ENCODE results near the gene DNHD1.

DNHD1 gene

DNA sequence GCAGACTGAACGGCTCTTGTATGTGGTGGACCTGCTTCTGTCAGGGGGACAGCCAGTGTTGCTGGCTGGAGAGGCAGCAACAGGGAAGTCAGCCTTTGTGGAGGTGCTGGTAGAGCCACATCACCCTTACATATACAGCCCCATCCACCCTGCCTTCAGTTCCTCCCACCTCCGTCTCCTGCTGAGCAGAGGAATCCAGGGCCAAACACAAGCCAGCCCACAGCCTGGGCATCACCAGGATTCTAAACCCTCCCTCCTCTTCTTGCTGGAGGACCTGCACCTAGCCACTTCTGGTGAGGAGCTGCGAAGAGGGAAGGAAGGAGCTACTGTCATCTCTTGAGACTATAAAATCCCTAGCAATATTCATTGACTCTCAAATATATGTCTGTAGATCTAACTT, 51.6 kb downstream of the DNHD1 start:
- TF ChIP-seq, protein P1, sequence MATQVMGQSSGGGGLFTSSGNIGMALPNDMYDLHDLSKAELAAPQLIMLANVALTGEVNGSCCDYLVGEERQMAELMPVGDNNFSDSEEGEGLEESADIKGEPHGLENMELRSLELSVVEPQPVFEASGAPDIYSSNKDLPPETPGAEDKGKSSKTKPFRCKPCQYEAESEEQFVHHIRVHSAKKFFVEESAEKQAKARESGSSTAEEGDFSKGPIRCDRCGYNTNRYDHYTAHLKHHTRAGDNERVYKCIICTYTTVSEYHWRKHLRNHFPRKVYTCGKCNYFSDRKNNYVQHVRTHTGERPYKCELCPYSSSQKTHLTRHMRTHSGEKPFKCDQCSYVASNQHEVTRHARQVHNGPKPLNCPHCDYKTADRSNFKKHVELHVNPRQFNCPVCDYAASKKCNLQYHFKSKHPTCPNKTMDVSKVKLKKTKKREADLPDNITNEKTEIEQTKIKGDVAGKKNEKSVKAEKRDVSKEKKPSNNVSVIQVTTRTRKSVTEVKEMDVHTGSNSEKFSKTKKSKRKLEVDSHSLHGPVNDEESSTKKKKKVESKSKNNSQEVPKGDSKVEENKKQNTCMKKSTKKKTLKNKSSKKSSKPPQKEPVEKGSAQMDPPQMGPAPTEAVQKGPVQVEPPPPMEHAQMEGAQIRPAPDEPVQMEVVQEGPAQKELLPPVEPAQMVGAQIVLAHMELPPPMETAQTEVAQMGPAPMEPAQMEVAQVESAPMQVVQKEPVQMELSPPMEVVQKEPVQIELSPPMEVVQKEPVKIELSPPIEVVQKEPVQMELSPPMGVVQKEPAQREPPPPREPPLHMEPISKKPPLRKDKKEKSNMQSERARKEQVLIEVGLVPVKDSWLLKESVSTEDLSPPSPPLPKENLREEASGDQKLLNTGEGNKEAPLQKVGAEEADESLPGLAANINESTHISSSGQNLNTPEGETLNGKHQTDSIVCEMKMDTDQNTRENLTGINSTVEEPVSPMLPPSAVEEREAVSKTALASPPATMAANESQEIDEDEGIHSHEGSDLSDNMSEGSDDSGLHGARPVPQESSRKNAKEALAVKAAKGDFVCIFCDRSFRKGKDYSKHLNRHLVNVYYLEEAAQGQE (IDR thresholded peaks at IDR 0.05; ENCODE audit: low read depth) = no peak
- no peak for TF ChIP-seq TCF12 (IDR thresholded peaks at IDR 0.05; ENCODE audit: low read depth)
- no peak for TF ChIP-seq TEAD4 (IDR thresholded peaks at IDR 0.05)
- TF ChIP-seq TAF1 (IDR thresholded peaks at IDR 0.05; ENCODE audit: low read depth) = no peak
- TF ChIP-seq YY1 (IDR thresholded peaks at IDR 0.05; ENCODE audit: low read depth) = no peak
- TF ChIP-seq CEBPB (IDR thresholded peaks at IDR 0.05) = no peak
- TF ChIP-seq EP300 (IDR thresholded peaks at IDR 0.05; ENCODE audit: borderline replicate concordance) = no peak
- no peak for TF ChIP-seq EGR1 (IDR thresholded peaks at IDR 0.05)
- TF ChIP-seq ZBTB7A (IDR thresholded peaks at IDR 0.05; ENCODE audit: low read depth) = no peak
- TF ChIP-seq FOXM1 (IDR thresholded peaks at IDR 0.05; ENCODE audit: borderline replicate concordance, low read depth) = no peak
- TF ChIP-seq NFIC (IDR thresholded peaks at IDR 0.05) = no peak
- no peak for TF ChIP-seq CREB1 (IDR thresholded peaks at IDR 0.05; ENCODE audit: low read depth)
- TF ChIP-seq, protein P2, sequence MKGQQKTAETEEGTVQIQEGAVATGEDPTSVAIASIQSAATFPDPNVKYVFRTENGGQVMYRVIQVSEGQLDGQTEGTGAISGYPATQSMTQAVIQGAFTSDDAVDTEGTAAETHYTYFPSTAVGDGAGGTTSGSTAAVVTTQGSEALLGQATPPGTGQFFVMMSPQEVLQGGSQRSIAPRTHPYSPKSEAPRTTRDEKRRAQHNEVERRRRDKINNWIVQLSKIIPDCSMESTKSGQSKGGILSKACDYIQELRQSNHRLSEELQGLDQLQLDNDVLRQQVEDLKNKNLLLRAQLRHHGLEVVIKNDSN (IDR thresholded peaks at IDR 0.05) = no peak
- TF ChIP-seq RAD21 (IDR thresholded peaks at IDR 0.05; ENCODE audit: low read depth) = no peak

DNA sequence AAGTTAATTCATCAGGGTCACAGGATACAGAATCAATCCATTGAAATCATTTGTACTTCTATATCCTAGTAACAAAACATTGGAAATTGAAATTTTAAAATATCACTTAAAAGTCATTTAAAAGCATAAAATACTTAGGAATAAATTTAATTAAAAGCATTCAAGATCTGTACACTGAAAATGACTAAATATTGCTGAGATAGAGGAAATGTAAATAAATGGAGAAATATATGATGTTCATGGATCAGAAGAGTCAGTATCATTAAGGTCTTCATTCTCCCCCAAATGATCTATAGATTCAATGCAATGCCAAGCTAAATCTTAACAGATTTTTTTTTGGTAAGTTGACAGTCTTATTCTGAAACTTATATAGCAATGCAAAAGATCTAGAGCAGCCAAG, 56.6 kb downstream of the DNHD1 start:
- TF ChIP-seq ZBTB7A (IDR thresholded peaks at IDR 0.05; ENCODE audit: low read depth) (no peak), TCF12 (IDR thresholded peaks at IDR 0.05; ENCODE audit: low read depth) (no peak), RAD21 (IDR thresholded peaks at IDR 0.05; ENCODE audit: low read depth) (no peak), TEAD4 (IDR thresholded peaks at IDR 0.05) (no peak), CEBPB (IDR thresholded peaks at IDR 0.05) (no peak)

DNA sequence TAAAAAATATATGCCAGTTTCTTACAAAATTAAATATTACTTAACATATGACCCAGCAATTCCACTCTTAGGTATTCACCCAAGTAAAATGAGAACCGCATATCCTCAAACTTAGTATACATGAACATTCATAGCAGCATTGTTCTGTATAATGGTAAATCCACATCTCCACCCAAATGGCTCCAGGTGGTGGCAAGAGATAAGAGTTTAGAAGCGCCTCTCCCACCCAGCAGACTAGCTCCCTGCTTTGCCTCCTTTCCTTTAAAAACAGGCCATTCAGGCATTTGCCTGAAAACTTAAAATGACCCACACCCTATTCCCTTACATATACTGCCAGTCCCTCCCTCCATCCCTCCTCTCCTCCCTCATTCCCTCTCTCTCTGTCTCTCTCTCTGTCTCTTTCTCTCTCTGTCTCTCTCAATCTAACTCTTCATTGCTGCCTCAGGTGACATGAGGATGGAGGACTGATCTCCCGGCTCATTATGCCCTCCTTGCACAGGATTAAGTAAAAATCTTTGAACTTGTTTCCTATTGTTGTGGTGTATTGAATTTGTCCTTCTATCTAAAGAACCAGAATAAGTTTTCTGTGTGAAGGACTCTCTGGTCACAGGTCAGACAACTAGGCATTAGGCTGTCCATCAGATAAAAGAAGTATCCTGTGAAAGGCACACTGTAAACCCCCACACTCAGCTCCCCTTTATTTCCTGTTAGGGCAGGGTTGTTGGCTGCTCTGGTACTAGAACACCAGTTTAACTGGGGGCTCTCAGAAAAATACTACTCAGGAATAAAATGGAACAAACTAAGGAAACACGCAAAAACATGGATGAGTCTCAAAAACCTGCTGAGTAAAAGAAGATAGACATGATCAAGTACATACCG, 58.0 kb downstream of the DNHD1 start:
- TF ChIP-seq TEAD4 (IDR thresholded peaks at IDR 0.05) = no peak
- TF ChIP-seq NFIC (IDR thresholded peaks at IDR 0.05) = no peak
- no peak for TF ChIP-seq RAD21 (IDR thresholded peaks at IDR 0.05; ENCODE audit: low read depth)
- TF ChIP-seq EGR1 (IDR thresholded peaks at IDR 0.05) = no peak
- TF ChIP-seq TCF12 (IDR thresholded peaks at IDR 0.05; ENCODE audit: low read depth) = no peak
- TF ChIP-seq CREB1 (IDR thresholded peaks at IDR 0.05; ENCODE audit: low read depth) = no peak
- TF ChIP-seq TAF1 (IDR thresholded peaks at IDR 0.05; ENCODE audit: low read depth) = no peak
- TF ChIP-seq, protein P3, sequence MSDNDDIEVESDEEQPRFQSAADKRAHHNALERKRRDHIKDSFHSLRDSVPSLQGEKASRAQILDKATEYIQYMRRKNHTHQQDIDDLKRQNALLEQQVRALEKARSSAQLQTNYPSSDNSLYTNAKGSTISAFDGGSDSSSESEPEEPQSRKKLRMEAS (IDR thresholded peaks at IDR 0.05) = no peak
- TF ChIP-seq, protein P1 (IDR thresholded peaks at IDR 0.05; ENCODE audit: low read depth) = no peak
- TF ChIP-seq CEBPB (IDR thresholded peaks at IDR 0.05) = no peak
- TF ChIP-seq ZBTB7A (IDR thresholded peaks at IDR 0.05; ENCODE audit: low read depth) = no peak

DNA sequence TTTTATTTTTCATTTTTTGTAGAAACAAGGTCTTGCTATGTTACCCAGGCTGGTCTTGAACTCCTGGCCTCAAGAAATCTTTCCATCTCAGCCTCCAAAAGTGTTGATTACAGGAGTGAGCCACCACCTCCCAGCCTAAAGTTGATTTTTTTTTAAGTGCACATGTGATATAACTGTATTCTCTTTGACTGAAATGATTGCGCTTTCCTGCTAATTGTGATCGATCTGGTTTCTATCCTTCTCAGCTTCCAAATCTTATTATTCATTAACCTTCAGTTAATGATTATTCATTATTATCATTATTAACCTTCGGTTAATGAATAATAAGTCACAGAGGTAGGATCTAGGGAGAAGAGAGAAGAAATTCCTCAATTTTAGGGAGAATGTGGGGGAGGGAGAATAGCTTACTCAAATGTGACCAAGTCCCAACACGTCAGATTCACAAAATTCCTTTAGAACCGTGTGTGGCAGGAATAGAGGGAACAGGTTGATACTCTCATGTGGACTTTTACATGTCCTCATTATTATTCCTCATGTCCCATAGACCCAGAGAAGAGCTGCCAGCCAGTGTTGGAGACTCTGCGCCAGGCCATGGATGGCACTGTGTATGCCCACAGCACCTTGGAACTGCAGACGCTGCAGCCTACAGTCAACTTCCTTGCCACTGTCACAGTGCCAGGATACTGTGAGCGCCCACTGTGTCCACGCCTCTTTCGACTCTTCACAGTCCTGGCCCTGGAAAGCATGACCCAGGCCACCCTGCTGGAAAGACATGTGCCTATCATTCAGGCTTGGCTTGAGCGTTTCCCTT, 59.3 kb downstream of the DNHD1 start:
- TF ChIP-seq, protein P1 (IDR thresholded peaks at IDR 0.05; ENCODE audit: low read depth) = no peak
- no peak for TF ChIP-seq TAF1 (IDR thresholded peaks at IDR 0.05; ENCODE audit: low read depth)
- no peak for TF ChIP-seq EGR1 (IDR thresholded peaks at IDR 0.05)
- TF ChIP-seq TCF12 (IDR thresholded peaks at IDR 0.05; ENCODE audit: low read depth) = no peak
- no peak for TF ChIP-seq EP300 (IDR thresholded peaks at IDR 0.05; ENCODE audit: borderline replicate concordance)
- TF ChIP-seq CEBPB (IDR thresholded peaks at IDR 0.05) = no peak
- TF ChIP-seq NFIC (IDR thresholded peaks at IDR 0.05) = no peak
- no peak for TF ChIP-seq RAD21 (IDR thresholded peaks at IDR 0.05; ENCODE audit: low read depth)
- TF ChIP-seq CREB1 (IDR thresholded peaks at IDR 0.05; ENCODE audit: low read depth) = no peak
- TF ChIP-seq, protein P2 (IDR thresholded peaks at IDR 0.05) = no peak
- TF ChIP-seq, protein P3 (IDR thresholded peaks at IDR 0.05) = no peak
- TF ChIP-seq YY1 (IDR thresholded peaks at IDR 0.05; ENCODE audit: low read depth) = no peak
- TF ChIP-seq ZBTB7A (IDR thresholded peaks at IDR 0.05; ENCODE audit: low read depth) = no peak
- no peak for TF ChIP-seq TEAD4 (IDR thresholded peaks at IDR 0.05)

Measured in Ishikawa (cell line).